Epithelial cell of prostate (primary cell): ENCODE measurements around the gene LUZP1.

Experiments used
- DNase-seq: peaks from one replicate; pipeline ENCODE4 v3.0.0-alpha.2; 2011; ENCODE audit warnings: low read depth, low spot score
- H3K27ac ChIP-seq: fragments of 450-650 bp; 2 replicates; pipeline ENCODE4 v1.5.1; 2017; ENCODE audit warnings: mild to moderate bottlenecking

Gene LUZP1

GRCh38 chr1:23191199-23191598 is 22.5 kb upstream of the LUZP1 start:
- DNase-seq = no peak
- no peak overlapping the region for H3K27ac ChIP-seq

GRCh38 chr1:23188936-23189452 is 20.3 kb upstream of the LUZP1 start:
- DNase-seq = peak; percentile 97
- H3K27ac ChIP-seq = peak overlapping the region; percentile 85

DNA sequence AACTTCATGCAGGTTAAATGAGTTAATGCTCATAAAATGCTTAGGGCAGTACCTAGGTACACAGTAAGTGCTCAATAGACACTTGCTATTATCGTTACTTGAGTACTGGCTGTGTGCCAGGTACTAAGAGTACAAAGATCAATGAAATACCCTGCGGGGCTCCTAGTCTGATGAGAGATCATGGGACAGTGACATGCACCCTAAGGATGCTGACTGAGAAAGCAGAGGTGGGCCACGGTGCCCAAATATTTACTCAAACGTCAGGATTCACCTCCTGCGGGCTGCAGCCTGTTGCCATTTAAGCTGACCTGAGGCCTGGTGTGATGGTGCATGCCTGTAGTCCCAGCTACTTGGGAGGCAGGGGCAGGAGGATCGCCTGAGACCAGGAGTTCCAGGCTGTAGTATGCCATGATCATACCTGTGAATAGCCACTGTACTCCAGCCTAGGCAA is 19.8 kb upstream of the LUZP1 start:
- H3K27ac ChIP-seq = peak overlapping the region; percentile 85
- no peak for DNase-seq

DNA sequence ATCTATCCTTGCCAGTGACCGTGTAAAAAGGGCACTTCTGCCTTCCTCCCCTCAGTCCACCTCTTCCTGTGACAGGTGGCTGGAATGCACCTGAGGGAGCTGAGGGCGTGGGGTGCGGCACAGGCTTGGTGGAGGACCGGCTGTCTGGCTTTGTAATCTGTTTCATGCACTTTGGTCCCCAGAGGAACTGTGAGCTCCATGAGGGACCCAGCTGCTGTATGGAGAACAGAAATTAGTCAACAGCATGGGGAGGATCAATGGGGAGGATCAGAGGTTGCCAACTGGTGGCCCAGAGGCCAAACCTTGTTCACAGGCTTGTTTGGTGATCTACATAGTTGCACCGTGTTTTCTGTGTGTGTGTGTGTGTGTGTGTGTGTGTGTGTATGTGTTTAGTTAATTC is 19.0 kb upstream of the LUZP1 start:
- peak overlapping the region; percentile 85 for H3K27ac ChIP-seq
- DNase-seq = no peak

DNA sequence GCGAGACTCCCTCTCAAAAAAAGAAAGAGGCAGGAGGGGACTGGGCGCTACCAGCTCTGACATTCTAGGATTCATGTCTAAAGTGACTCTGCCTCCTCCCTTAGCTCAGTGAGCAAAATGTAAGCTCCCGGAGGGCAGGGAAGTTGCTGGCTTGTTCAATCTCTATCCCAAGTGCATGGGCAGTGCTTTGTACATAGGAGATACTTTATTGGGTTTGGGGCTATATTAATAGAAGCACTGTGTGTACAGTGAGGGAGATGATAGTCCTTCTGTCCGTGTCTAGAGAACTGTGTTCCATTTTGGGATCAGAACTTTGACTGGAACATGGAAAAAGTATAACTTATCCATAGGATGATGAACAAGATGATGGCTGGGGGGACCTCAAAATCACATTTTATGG is 16.7 kb upstream of the LUZP1 start:
- H3K27ac ChIP-seq = no peak overlapping the region
- DNase-seq = no peak

DNA sequence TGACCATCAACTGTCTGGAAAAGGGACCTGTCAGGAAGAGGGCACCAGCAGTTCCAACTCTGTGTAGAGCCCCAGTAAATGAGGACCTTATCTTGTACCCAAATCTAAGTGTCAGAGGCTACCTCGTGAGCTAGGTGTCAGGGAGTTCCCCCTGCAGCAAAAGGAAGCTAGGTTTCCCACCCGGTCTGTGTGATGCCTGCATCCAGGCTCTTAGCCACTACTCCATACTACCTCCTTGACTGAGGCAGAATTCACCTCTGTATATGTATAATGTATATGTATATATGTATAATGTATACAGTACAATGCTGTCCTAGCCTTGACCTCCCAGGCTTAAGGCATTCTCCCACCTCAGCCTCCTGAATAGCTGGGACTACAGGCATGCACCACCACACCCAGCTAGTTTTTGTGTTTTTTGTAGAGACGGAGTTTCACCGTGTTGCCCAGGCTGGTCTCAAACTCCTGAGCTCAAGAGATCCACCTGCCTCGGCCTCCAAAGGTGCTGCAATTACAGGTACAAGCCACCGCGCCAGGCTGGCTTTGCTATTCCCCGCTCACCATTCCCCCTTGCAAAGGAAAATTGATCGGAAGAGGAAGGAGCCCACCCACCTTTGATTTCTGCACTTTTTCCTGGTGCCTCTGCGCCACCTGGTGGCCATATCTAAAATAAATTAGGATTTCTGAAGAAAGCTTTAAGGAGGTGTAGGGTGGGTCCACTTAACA is 15.7 kb upstream of the LUZP1 start:
- H3K27ac ChIP-seq = no peak overlapping the region
- DNase-seq = no peak

DNA sequence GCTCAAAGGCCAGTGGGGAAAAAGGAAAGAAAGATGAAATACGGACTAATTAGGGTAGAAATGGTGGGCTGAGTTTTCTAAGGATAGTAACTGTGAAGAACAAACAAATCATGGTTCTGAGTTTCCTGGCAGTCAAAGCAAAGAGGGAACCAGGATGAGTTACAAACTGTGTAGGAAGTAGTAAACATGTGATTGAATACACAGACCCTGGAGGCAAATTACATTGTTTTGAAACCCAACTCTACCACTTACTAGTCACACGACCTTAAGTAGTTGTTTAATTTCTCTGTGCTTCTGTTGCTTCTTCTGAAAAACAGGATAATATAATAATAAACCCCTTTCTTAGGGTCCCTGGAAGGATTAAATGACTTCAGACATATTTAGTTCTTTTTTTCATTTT is 11.2 kb upstream of the LUZP1 start:
- H3K27ac ChIP-seq = no peak overlapping the region
- DNase-seq = no peak

- no peak for DNase-seq
- no peak overlapping the region for H3K27ac ChIP-seq
These were observed 10.3 kb upstream of the LUZP1 start for GRCh38 chr1:23178950-23179349.

- DNase-seq = no peak
These were observed 9.8 kb upstream of the LUZP1 start for GRCh38 chr1:23178414-23178813.

DNA sequence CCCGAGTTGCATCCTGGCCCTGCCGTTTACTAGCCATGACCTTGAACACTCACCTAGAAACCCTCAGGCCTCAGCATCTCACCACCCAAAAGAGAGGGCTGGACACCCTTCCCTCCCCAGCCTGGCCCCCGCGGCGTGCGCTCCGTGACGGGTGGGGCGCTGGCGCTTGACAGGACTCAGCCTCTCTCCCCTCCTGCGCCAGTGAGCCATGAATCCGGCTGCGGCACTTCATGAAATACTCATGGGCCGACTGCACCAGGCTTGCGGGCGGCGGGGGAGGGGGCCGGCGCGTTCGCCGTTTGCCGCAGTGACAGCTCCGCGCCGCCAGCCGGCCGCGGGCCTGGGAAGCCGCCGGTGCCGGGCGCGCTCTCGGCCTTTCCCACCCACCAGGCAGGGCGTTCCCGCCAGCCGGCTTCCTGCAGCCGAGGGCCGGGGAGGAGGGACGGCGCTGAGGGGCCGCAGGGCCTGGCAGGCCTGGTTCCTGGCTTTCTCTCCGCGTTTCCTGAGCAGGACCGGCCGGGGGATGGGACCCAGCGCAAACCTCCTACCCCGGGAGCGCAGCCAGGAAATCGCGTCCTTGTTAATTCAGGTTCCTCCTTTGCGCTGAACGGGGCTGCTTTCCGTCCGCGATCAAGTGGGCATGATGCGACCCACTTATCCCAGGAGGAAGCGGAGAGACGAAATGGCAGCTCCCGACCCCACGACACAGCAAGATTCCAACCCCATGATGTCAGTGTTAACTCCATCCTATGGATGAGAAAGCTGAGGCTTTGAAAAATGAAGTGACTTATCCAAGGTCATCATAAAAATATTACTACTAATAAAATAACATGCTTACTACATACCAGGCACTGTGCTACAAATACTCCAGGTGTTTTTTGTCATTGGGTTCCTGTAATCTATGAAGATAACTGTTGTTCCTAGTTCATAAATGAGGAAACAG is 9.1 kb upstream of the LUZP1 start:
- DNase-seq = no peak
- H3K27ac ChIP-seq = peak overlapping the region; percentile 50

More at GRCh38 chr1:23178414-23178813, 9.8 kb upstream of the LUZP1 start:
- H3K27ac ChIP-seq = peak overlapping the region; percentile 50

GRCh38 chr1:23177031-23177430 is 8.4 kb upstream of the LUZP1 start:
- H3K27ac ChIP-seq = peak overlapping the region; percentile 50
- DNase-seq = no peak

DNA sequence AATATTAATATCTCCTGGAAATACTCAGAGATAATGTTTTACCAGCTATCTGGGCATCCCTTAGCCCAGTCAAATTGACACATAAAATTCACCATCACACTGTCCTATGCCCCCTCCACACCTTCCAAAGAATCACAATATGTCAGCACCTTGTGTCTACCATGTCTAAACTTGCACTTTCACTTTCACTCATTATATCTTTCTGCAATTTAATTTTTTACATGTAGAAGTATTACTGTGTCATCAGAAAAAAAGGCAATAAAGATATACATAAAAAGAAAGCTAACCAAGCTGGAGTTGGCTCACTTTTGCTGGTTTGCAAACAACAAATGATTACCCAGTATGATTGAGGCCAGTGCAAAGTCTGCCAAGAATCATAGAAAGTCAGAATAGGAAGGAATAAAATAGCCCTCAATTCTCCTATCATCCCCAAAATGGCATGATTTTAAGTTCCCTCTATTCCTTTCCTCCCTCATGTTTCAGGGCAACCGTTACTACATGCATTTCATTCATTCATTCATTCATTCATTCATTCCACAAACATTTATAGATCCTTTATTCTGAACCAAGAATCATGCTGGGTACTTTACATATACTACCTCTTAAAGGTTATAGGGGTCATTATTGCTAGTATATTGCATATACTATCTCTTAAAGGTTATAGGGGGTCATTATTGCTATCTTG is 5.9 kb upstream of the LUZP1 start:
- DNase-seq = no peak
- no peak overlapping the region for H3K27ac ChIP-seq

GRCh38 chr1:23171181-23171755 is 2.6 kb upstream of the LUZP1 start:
- DNase-seq = no peak
- H3K27ac ChIP-seq = no peak overlapping the region

DNA sequence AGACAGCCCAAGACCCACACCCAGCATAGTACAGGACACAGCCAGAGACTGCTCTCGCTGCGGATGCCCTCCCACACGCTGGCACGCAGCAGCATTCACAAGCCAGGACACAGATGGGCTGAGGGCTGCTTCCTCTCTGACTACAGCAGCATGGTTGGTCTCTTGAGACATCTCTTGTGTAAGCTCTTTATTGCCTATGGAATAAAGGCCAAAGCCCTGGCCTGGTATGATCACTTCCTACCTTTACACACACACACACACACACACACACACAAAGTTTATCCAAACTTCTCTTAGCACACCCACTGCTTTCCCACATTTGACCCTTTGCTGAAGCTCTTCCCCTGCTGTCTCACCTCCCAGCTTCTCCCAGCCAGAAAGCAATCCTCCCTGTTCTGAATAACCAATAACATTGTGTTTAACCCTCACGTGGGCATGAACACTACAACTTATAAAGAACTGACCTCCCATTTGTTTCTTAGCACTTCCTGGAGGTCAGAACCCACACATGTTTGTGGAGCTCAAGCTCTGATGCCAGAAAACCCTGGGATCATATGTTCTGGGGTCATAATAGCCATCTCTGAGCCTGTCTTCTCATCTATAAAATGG is 1.2 kb upstream of the LUZP1 start:
- DNase-seq = peak; percentile 72
- peak overlapping the region; percentile 80 for H3K27ac ChIP-seq

DNA sequence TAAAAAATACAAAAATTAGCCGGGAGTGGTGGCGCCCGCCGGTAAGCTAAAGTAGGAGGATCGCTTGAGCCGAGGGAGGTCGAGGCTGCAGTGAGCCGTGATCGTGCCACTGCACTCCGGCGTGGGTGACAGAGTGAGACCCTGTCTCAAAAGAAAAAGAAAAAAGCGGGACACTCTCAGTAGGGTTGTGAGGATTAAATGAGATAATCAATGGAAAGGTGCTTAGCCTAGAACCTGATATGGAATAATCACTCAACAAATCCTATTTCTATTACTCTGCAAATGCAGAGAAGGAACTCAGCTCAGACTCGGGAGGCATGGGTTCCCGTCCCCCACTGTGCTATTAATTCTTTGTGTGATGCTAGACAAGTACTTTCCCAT is 529 bp upstream of the LUZP1 start:
- H3K27ac ChIP-seq = peak overlapping the region; percentile 80
- DNase-seq = no peak

- no peak for DNase-seq
These were observed 594 bp downstream of the LUZP1 start for GRCh38 chr1:23168079-23168444.

GRCh38 chr1:23167353-23168078 is 1.1 kb downstream of the LUZP1 start:
- H3K27ac ChIP-seq = peak overlapping the region; percentile 80
- no peak for DNase-seq

More at GRCh38 chr1:23168079-23168444, 594 bp downstream of the LUZP1 start:
- peak overlapping the region; percentile 80 for H3K27ac ChIP-seq

DNA sequence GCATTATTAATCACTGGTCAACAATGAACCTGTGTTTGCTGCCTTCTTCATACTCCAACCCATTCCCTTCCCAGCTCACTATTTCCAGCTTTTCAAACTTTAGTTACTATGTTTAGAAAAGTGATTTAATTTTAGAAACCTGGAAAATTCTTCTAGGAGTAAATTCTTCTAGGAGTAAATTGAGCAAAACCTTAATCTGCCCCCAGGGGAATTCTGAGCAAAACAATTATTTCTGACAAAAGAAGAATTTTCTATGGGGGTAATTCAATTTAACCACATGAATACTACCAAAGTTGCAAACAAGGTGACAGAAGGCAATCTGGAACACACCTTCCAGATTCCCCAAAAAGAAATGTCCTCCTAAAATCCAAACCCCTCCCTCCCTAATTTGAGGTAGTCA is 1.8 kb downstream of the LUZP1 start:
- no peak for DNase-seq
- H3K27ac ChIP-seq = peak overlapping the region; percentile 80

DNA sequence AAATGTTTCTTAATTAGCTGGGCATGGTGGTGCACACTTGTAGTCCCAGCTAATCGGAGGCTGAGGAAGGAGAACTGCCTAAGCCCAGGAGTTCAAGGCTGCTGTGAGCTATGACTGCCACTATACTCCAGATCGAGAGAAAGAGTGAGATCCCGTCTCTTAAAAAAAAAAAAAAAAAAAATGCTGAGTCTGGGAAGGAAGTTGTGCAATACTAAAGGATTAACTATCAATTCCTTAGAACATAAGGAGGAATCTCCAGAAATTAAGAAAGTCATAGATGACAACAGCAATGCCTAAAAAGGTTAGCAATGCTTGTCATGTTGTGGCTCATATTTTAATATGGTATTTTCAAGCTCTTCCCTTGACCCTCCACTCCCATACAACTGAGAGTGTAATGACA is 5.3 kb downstream of the LUZP1 start:
- peak overlapping the region; percentile 2 for H3K27ac ChIP-seq

More for the DNA sequence above, 5.3 kb downstream of the LUZP1 start:
- no peak for DNase-seq
